HG02852 (cell line): ENCODE measurements around the gene EPB41L4A.
A peak's percentile ranks its signal among the peaks of the same experiment; 100 is the strongest.

Experiments
- ATAC-seq: cut with Tn5 transposase; IDR thresholded peaks from one replicate; pipeline ENCODE4 v1.9.1; 2021; ENCODE audit warnings: mild to moderate bottlenecking, moderate library complexity; ENCODE audit not compliant: unreplicated experiment

EPB41L4A gene

GRCh38 chr5:112122353-112122752 lies 296.7 kb downstream of the EPB41L4A start:
- ATAC-seq = no peak

- no peak for ATAC-seq
These were observed 297.8 kb downstream of the EPB41L4A start for GRCh38 chr5:112121258-112121657.

GRCh38 chr5:112119969-112120368 lies 299.1 kb downstream of the EPB41L4A start:
- ATAC-seq = peak; percentile 30

GRCh38 chr5:112119508-112119907 lies 299.6 kb downstream of the EPB41L4A start:
- peak; percentile 49 for ATAC-seq

- ATAC-seq = no peak
These were observed 301.5 kb downstream of the EPB41L4A start for GRCh38 chr5:112117551-112117950.

- ATAC-seq = peak; percentile 76
These were observed 302.7 kb downstream of the EPB41L4A start for GRCh38 chr5:112116371-112116770.

- no peak for ATAC-seq
These were observed 305.5 kb downstream of the EPB41L4A start for GRCh38 chr5:112113565-112113964.
